Medulla oblongata (tissue), 1 donor: ENCODE measurements around the gene GZF1.

Source experiments
- DNase-seq: peaks from one replicate; pipeline ENCODE4 v3.0.0-alpha.2; 2015; ENCODE audit errors: extremely low spot score

The GZF1 gene

DNA sequence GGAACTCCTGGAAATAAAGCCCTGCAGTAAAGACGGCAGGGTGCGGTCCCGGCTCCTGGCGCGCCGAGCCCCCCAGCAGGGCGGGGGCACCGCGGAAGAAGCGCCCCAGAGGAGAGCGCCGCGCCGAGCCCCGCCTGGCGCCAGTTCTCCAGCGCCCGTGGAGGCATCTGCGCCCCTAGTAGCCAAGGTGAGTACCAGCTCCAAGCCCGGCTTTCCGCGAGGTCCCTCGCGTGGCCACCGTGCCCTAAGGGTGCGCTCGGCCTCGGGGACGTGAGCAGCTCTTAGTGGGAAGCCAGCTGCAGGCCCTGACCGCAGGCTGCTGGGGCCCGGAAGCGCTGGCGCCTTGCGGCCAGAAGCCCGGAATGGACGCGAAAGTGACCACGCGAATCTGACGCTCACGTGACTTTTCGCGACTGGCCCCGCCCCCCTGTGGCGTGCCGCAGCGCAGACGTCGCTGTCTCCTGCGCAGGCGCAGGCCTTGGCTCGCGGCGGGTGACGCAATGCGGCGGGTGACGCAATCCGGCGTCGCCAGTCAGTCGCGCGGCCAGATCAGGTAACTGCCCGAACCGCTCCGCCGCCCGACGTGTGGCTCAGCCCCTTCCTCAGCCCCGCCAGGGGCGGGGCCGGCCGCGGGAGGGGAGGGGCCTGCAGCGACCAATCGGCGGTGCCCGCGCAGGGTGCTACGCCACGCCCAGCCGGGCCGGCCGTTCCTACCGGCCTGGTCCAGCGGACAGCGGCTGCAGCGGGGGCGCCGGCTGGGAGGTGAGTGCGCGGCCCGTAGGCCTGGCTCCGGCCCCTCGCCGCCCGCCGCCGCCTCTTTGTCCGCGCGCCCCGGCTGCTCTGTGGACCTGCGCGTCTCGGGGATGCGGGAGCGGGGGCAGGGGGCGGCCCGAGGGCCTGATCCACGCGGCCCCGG is at the start of gene GZF1:
Gene GZF1, plus strand, starts transcription at position 707 of the 916 bp plus-strand sequence. CDS start 2,202 bp downstream, outside the sequence.
- peak; percentile 99 for DNase-seq

DNA sequence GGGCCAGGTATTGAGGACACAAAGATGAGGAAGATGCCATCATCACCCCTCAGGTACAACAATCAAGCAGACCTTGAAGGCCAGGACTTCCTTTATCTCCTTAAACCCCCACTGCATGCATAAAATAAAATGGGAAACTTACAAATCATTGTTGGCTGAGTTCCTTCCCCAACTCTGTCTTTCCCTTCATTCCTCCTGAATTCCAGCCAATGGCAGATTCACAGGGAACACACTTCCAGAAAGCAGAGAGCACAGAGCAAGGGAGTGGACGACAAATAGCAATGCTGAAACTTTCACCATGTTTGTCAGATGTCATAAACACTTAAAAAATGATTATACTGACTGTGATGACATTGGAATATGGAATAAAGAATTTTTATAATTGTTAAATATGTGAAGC is 48.7 kb upstream of the GZF1 start:
- no peak for DNase-seq

DNA sequence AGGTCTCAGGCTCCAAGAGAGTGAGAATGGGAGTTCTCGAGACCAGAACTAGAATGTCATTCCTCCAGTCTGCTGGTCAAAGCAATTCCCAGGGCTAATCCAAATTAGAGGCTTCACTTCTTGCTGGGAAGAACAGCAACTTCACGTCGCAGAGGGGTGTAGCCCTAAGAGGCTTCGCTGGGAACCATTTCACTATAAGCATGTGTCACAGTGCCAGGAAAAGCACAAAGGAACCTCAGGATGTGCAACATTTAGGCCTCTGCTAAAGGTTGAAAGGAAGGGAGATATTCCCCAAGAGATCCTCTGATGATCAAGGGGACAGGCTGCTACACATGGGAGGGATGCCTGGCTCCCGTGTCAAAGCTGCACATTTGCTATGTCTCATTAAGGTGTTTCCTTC is 47.3 kb upstream of the GZF1 start:
- no peak for DNase-seq

DNA sequence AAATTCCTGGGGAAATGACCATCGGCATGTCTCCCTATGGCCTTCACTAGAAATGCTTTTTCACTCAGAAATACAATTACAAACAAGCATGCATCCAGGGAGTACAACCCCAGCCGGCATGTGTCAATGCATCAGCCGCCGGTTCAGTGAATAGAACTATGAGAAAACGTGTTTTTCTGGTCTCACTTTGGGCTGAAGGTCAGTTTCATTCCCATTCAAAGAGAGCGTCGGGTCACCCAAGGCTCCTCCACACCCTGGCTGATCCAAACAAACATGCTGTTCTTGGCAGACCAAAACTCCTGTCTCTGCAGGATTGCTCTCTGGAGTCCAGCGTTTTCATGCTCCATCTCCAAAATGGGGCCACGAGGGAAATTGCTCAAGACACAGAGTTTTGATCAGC is 46.9 kb upstream of the GZF1 start:
- DNase-seq = peak; percentile 8

DNA sequence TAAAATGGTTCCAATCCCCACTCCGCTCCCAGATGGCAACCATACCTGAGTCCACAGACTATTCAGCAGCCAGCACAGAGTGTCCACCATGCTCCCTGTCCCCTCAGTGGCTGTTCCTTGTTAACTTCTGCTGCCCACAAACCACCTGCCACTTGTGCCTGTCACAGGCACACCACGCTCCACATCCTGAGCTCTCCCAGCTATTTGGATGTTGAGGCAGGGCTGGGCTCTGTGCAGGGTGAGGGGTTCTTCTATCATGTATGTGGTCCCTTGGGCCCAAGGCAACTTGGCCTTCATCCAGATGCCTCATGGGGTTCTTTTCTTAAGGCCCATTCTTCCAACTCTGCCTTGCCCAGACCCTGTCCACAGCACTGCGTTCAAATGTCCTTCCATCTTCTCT is 45.4 kb upstream of the GZF1 start:
- no peak for DNase-seq

DNA sequence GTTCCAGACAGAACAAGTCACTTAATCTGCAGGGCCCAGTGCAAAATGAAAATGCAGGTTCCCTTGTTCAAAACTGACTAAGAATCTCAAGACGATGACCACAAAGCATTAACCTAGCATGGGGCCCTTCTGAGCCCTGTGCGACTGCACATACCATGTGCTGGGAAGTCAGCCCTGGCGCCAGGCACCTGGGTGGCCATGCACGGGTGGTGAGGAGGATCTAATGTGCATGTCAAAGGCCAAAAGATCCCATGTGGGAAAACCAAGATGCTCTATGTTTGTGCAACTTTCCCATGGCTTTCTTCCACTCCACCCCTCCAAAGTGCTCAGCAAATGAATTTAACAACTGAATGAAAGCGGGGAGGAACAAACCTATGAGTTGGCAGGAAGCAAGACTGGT is 44.9 kb upstream of the GZF1 start:
- DNase-seq = no peak

DNA sequence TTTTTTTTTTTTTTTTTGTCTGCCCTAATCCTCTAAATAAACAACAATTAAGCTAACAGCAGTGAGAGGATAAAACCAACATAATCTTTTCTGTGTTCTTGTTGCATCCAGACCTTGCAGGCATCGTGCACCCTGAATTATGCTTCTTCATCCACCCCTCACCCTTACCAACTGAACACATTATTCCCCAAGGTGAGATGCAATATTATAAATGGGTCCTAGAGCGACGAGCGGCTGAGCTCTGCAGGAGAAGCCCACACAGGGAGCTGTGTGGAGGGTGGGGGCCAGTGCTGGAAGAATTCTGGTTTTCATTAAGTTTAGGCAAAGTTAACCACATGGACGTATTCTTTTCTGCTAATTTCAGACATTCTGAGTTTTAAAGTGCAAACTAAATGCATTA is 43.6 kb upstream of the GZF1 start:
- no peak for DNase-seq

DNA sequence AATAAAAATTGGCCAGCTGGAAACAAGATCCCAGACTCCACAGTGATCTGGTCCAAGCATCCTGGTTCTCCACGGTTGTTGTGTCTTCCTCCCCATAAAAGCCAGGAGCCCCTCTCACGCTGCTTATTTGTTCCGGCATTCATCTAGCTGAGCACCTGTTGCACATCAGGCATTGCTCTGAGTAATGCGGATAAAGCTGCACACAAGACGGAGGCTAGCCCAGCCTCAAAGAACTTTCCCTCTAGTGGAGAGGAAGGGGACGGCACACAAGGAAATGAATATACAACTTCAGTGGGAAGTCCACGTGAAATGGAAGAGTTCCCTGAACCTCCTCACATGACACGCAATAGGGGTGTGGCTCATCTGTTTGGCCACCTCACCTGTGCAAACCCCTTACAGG is 41.7 kb upstream of the GZF1 start:
- no peak for DNase-seq

DNA sequence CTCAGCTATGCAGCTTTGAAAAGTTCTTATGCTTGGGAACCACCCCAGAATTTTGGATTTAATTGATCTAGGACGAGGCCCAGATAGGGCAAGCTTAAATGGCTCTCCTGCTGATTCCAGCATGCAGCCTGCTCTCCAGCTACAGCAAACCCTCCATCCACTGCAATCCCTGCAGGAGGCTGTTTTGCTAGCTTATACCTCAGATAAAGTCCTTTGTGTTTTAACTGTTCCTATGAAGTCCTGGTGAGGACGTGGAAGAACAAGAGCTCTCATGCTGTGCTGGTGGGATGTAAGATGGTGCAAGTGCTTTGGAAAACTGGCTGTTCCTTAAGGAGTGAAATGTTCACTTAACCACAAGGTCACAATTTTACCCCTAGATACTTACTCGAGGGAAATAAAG is 36.9 kb upstream of the GZF1 start:
- no peak for DNase-seq

DNA sequence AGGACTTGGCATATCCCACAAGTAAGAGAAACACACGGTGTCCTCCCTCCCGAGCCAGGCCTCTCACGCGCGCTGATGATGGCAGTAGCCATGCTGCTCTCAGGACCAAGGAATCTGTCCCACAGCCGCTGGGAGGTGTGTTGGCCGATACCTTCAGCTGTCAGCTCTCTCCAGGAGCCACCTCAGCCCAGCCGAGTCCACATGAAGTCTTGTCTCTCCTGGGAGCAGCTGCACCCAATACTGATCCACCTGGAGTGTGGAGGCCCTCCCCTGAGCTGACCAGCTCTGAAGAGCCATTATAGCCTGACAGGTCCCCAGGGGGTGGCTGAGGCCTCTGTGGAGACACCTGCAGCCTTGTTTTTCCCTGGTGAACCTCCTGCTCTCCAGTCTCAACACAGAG is 35.2 kb upstream of the GZF1 start:
- DNase-seq = no peak

DNA sequence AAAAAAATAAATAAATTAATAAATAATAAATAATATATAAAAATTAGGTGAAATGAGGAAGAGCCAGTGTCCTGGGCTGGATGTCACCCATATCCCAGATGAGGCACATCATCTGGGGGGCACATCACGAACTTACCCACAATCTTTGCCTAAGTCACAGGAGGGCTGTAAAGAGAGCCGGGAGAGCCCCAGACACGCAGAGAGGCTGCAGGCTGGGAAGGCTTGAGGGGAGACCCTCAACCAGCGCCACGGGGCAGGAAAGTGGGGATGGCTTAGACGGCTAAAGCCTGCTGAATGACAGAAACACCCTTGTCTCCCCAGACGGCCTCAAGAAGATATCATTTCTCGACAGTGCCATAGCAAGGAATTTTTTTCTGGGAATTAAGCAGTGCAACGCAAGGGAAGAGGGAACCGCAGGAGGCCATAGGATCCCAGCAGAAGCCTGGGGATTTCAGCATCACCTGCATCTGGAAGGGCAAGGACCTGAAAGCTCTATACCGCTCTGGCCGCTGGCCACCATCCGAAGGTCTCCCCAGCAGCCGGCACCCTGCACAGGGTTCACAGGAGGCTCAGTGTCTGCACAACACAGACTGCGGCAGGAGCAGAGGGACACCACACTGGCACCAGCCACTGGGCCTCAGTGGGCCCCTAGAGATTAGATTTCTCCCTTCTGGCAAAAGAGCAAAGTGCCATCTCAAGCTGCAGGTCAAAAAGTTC is 34.2 kb upstream of the GZF1 start:
- DNase-seq = no peak

DNA sequence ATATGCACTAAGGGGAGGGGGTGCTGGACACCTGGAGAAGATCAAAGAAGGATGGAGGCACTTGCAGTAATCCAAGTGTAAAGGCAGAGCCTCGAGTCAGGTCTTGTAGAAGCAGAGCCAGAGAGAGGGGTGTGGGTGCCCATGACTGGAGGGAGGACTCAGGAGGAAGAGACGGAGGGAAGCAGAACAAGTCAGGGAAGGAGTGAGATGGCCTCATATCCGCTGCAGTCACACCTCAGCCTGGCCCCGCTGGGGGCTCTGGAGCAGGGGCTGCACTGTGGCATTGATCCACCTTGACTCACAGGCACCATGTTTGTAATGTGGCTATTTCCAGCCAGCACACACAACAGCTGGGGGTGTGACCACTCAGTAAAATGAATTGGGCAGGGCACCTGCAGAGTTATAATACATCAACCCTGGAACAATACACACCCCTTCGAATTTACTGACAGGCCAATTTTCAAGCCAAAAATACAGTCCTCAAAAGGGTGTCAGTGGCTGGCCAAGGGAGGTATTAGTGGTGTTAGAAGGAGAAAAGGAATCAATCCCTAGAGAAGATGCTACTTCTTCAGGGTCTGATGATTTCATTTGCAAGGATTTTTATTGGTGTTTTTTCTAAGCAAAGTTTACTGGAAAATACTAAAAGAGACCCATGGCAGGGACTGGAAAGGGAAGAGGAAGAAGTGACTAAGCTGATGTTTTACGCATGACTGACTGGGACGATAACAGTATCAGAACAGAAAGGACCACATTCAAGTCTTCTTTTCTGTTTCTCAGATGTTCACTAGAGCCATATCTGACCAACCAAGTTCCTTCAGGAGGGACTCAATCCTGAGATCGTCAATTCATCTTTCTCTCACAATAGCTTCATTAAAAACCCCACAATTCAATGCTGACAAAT is 30.3 kb upstream of the GZF1 start:
- no peak for DNase-seq

DNA sequence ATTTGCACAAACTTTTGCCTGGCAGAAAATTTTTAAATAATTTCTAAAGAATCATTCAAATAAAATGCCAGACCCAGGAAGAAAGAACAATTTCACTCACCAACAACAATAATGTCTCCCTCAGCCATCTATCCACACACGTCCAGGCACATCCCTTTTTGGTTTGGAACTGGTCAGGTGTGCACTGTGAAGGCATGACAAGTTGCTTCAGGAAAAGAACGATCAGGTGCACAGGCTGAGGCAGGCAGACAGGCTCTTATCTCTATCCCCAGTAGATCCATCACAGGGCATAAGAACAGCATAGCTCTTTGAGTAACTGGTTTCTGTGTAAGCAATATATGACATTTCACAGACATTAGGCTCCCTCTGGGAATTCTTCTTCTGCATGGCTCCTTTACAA is 29.5 kb upstream of the GZF1 start:
- no peak for DNase-seq

DNA sequence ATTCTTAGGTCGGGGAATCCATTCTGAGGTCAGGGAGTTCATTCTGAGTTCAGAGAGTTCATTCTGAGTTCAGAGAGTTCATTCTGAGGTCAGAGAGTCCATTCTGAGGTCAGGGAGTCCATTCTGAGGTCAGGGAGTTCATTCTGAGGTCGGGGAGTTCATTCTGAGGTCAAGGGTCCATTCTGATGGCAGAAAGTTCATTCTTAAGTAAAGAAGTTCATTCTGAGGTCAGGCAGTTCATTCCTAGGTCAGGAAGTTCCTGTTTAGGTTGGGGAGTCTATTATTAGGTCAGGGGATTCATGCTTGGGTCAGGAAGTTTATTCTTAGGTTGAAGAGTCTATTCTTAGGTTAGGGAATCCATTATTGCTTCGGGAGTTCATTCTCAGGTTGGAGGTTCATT is 27.9 kb upstream of the GZF1 start:
- no peak for DNase-seq

DNA sequence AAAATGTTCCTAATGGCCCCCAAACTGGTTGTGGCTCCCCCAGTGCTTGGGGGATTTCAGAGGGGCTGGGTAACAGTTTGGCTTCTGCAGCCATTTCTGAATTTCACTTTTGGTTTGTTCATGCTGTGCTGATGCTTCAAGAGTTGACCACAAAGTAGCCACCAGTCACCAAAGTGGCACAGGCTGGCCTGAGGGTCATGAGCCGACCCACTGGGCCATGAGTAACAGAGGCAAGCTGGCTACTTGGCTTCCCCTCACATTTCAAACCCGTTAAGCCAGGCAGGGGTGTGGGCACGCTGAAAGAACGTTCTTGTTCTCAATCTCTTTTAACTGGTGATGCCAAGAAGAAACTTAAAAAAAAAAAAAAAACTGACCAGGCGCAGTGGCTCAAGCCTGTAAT is 26.5 kb upstream of the GZF1 start:
- no peak for DNase-seq

DNA sequence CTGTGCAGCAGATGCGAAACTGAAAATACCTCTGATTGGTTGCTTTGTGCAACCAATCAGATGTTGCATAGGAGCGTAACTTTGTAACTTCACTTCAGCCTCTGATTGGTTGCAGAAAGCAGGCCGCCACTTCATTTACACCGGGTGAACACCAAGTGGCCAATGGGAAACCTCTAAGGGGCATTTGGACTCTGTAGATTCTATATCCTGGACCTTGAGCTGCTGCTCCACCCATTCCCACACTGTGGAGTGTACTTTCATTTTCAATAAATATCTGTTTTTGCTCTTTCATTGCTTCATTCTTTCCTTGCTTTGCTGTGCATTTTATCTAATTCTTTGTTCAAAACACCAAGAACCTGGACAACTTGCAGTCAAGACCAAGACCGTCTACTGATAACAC is 25.5 kb upstream of the GZF1 start:
- DNase-seq = no peak

DNA sequence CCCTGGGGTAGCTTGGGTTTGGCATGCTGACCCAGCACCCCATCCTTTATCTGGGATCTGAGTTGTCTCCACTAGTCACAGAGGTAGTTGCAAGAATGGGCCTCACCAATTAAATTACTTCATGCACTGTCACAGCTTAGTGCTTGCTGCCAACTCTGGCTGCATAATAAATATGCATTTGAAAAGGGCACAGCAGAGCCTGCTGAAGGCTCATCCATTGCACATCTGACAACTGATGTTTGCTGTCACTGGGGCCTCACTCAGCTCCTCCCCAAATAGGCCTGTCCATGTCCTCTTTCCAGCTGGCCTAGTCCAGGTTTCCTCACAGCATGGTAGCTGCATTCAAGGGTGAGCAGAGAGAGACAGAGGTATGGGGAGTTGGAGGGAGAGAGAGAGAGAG is 24.7 kb upstream of the GZF1 start:
- DNase-seq = no peak

DNA sequence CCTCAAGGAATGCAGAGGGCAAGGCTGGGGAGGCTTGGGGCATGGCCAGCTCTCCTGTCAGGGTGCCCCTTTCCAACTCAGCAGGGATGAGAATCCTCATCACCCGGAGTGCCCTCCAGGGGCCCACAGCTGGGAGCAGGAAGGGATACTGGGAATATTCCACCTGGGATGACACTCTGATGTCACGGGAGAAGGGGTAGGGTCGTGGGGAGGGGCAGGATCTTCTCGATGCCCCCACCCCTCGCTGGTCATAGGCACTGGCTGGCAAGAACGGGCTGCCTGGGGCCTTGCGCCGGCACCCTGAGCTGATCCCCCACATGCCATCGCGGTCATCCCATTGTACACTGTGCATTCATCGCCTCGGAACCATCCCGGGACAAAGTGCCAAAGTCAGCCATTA is 22.0 kb upstream of the GZF1 start:
- no peak for DNase-seq

DNA sequence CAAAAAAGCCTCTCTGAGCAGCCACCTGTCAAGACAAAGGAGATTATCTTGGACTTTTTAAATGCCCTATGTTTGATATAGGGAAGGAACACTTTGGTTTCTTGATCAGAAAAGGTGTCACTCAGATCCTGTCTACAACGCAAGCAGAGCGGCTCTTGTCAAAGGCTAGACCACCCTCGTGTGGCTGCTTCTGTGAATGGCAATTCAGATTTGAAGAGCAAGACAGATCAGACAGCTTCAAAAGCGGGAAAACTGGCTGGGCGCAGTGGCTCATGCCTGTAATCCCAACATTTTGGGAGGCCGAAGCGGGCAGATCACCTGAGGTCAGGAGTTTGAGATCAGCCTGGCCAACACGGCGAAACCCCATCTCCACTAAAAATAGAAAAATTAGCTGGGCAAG is 21.5 kb upstream of the GZF1 start:
- peak; percentile 82 for DNase-seq

DNA sequence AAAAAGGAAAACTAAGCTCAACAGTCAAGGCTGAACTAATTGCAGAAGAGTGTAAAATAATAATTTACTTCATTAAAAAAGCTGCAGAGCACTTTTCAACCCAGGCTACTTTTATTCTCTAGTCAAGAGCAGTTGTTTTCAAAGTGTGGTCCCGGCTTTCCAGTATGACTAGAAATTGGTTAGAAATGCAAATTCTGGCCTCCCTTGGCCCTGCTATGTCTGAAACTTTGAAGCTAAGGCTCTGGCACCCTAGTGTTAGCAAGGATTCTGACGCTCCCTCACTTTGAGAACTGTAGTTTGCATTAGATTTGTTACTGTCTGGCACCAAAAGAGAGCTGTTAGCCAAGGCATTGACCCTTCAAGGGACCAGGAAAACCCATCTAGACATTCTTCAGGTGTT is 20.9 kb upstream of the GZF1 start:
- no peak for DNase-seq

DNA sequence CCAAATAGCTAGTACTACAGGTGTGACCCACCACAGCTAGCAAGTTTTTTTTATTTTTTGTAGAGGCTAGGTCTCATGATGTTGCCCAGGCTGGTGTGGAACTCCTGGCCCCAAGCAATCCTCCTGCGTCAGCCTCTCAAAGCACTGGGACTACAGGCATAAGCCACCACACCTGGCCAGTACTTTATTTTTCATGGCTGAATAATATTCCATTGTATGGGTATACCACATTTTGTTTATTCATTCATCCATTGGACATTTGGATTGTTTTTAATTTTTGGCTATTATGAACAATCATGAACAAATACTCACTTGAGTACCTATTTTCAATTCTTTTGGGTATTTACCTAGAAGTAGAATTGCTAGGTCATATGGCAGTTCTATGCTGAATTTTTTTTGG is 18.4 kb upstream of the GZF1 start:
- DNase-seq = no peak

DNA sequence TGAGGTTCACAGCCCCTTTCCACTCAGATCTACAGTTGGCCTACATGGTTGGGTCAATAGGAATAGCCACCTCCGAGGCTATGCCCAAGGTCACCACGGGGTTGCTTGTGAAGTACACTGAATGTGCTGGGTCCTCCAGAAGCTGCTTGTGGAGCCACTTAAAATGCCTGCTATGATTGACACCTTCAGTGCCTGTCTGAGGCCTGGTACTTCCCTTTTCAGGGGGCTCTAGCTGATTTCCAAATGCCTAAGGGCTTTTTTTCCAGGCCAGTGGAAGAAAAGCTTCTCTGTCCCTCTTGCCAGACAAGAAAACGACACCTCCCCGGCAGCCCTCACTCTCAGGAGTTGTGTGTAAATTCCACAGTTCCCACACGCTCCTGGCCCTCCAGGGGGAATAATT is 17.6 kb upstream of the GZF1 start:
- DNase-seq = no peak
